Activated naive CD8-positive, alpha-beta T cell treated with anti-CD3 and anti-CD28 coated beads, Interleukin-2, amount 50 U/mL, for 24 hours (primary cell): ENCODE data around the gene TEX29.
A peak's percentile ranks its signal among the peaks of the same experiment; 100 is the strongest.

ENCODE experiments used
- ATAC-seq: fragments of 150-1000 bp; cut with Tn5 transposase; one replicate; pipeline ENCODE4 v1.10.0; 2021
- DNase-seq: peaks from one replicate; pipeline ENCODE4 v3.0.0; 2021
- H3K27ac Mint-ChIP-seq: one replicate; pipeline ENCODE4 v1.8.0; 2021; ENCODE audit warnings: mild to moderate bottlenecking, mixed read lengths
- H3K27me3 Mint-ChIP-seq: one replicate; pipeline ENCODE4 v1.8.0; 2021; ENCODE audit warnings: mixed read lengths
- H3K36me3 Mint-ChIP-seq: one replicate; pipeline ENCODE4 v1.8.0; 2021; ENCODE audit warnings: low read depth, mixed read lengths
- H3K4me1 Mint-ChIP-seq: one replicate; pipeline ENCODE4 v1.8.0; 2021; ENCODE audit warnings: mixed read lengths
- H3K4me3 Mint-ChIP-seq: one replicate; pipeline ENCODE4 v1.8.0; 2021; ENCODE audit warnings: mild to moderate bottlenecking, moderate library complexity, mixed read lengths
- H3K9me3 Mint-ChIP-seq: one replicate; pipeline ENCODE4 v1.8.0; 2021; ENCODE audit warnings: mixed read lengths

The TEX29 gene

DNA sequence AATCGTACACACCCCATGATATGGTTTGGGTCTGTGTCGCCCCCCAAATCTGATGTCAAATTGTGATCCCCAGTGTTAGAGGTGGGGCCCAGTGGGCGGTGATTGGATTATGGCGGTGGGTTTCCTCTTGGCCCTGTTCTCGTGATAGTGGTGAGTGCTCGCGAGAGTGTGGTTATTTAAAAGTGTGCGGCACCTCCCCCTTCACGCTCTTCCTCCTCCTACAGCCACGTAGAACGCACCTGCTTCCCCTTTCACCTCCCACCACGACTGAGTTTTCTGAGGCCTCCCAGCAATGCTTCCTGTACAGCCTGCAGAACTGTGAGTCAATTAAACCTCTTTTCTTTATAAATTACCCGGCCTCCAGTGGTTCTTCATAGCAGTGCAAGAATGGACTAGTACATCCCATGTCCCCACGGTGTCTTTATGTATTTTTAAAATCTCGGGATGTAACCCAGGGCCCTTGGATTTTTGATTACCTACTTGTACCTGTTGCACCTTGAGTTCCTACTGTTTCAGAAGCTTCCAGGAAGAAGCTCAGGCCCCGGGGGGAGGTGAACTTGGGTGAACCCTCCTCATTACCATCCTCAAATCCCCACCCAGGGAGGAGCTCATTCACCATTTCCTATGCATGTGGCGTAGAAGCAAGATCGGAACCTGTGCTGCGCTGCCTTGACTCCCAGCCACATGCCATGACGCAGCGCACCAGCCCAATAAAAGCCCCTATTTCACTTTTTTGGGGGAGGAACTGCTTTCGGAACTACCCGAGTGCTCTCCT lies 52.4 kb downstream of the TEX29 start:
- ATAC-seq (peak; percentile 45), DNase-seq (no peak)
- peak overlapping the region; percentile 48 for H3K4me3 Mint-ChIP-seq
- H3K9me3 Mint-ChIP-seq, result no peaks in the 10 kb centered on the region
- no peaks in the 10 kb centered on the region for H3K4me1 Mint-ChIP-seq
- no peaks in the 10 kb centered on the region for H3K36me3 Mint-ChIP-seq
- no peaks in the 10 kb centered on the region for H3K27me3 Mint-ChIP-seq
- H3K27ac Mint-ChIP-seq, result no peak overlapping the region

DNA sequence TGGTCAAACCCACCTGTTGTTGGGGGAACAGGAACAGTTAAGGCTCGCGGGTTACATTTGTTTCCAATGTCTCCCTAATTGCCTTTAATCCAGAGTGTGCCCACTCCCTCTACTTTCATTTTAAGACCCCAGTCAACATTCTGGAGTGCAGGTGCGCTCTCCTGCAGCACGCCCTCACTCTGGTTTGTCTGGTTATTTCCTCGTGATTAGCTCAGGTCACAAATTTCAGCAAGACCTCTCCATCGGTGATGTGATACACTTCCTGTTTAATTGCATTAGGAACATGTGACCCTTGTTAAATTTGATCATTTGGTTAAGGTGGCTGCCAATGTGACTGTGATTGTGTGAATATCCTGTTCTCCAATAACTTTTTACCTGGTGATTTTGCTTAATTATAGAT lies 53.0 kb downstream of the TEX29 start:
- Mint-ChIP-seq H3K36me3 (no peaks in the 10 kb centered on the region), H3K4me3 (peak overlapping the region; percentile 48), H3K9me3 (no peaks in the 10 kb centered on the region), H3K27me3 (no peaks in the 10 kb centered on the region), H3K27ac (no peak overlapping the region), H3K4me1 (no peaks in the 10 kb centered on the region)
- no peak for ATAC-seq
- no peak for DNase-seq

- H3K9me3 Mint-ChIP-seq, result no peaks in the 10 kb centered on the region
- no peaks in the 10 kb centered on the region for H3K36me3 Mint-ChIP-seq
- H3K4me3 Mint-ChIP-seq, result no peak overlapping the region
- ATAC-seq (no peak), DNase-seq (no peak)
- H3K4me1 Mint-ChIP-seq, result peaks cover 16% of the 10 kb centered on the region
- H3K27me3 Mint-ChIP-seq, result no peaks in the 10 kb centered on the region
- no peak overlapping the region for H3K27ac Mint-ChIP-seq
These were observed 60.0 kb downstream of the TEX29 start for GRCh38 chr13:111380431-111380830.

DNA sequence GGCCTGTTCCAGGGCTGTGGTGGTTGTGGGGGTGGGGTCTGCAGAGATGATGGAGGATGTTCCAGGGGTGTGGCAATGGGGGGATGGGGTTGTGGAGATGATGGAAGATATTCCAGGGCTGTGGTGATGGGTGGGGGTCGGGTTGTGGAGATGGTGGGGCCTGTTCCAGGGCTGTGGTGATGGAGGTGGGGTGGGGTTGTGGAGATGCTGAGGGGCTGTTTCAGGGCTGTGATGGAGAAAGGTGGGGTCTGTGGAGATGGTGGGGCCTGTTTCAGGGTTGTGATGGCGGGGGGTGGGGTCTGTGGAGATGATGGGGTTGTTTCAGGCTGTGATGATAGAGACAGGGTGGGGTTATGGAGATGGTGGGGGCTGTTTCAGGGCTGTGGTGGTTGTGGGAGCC lies 62.0 kb downstream of the TEX29 start:
- no peaks in the 10 kb centered on the region for H3K27me3 Mint-ChIP-seq
- DNase-seq, result no peak

DNA sequence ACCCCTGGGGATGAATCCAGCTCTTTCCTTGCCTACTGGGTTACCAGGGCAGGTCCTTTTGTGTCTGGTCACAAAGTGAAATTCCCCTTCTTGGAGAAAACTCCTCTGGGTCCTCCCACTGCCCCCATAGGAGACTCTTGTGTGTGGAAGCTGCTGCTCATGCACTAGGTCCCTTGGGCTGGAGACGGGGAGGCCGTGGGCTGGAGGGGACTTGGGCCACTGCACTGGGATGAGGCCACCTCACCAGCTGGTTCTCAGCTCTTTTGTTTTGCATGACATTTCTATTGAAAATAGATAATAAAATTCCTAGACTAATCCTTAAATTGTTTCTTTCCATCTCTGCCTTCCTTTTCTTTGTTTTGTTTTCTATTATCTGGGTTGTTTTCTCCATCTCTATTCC lies 62.4 kb downstream of the TEX29 start:
- no peak overlapping the region for H3K4me3 Mint-ChIP-seq
- H3K9me3 Mint-ChIP-seq, result no peaks in the 10 kb centered on the region
- H3K36me3 Mint-ChIP-seq, result no peaks in the 10 kb centered on the region
- DNase-seq (no peak), ATAC-seq (no peak)
- H3K27ac Mint-ChIP-seq, result no peak overlapping the region
- no peaks in the 10 kb centered on the region for H3K27me3 Mint-ChIP-seq
- H3K4me1 Mint-ChIP-seq, result peaks cover 25% of the 10 kb centered on the region

More for the DNA sequence above, 62.0 kb downstream of the TEX29 start:
- Mint-ChIP-seq H3K4me1 (peaks cover 20% of the 10 kb centered on the region), H3K9me3 (no peaks in the 10 kb centered on the region), H3K36me3 (no peaks in the 10 kb centered on the region), H3K4me3 (no peak overlapping the region), H3K27ac (no peak overlapping the region)
- no peak for ATAC-seq

DNA sequence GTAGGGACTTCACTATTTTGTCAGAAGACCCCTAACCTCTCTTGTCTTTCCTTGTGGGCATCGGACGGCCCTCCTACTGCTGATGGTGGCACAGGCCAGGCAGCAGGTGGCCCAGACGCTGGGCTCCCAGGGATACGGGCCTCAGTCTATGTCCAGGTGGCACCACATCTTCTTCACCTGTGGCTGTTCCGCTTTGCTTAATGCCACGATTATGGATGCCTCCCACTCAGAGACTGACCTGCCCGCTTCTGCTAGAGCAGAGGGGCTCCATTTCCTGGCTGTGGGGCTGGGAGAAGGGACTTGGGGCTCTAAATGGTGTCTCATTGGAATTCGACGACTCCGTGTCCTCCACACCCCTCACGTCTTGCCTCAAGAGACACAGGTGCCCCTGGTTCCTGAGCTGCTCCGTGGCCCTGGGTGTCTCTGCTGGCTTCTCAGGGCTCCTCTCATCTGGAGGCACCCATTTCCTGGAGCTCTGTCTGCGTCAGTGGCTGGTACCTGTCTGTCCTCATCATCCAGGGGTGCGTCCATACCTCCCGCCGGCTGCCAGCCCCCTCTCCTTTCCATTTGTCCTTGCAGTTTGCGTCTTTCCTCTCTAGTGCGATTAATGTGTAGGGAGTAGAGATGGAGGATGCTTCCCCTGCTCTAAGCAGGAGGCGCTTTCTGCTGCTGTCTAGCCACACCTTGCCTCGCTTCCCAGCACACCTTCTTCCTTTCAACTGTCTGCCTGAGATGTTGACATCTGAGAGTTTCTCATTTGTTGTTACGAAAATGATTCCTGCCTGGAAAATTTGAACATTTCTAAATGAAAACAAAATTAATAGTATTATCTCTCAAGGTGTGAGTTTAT lies 63.4 kb downstream of the TEX29 start:
- DNase-seq, result no peak
- Mint-ChIP-seq H3K4me1 (peaks cover 28% of the 10 kb centered on the region), H3K27me3 (no peaks in the 10 kb centered on the region), H3K36me3 (no peaks in the 10 kb centered on the region), H3K4me3 (no peak overlapping the region), H3K9me3 (no peaks in the 10 kb centered on the region), H3K27ac (no peak overlapping the region)
- ATAC-seq, result no peak

GRCh38 chr13:111384441-111385182 lies 64.2 kb downstream of the TEX29 start:
- no peak overlapping the region for H3K4me3 Mint-ChIP-seq
- H3K36me3 Mint-ChIP-seq, result no peaks in the 10 kb centered on the region
- peak overlapping the region; percentile 6 for H3K27ac Mint-ChIP-seq

GRCh38 chr13:111385183-111385857 lies 64.9 kb downstream of the TEX29 start:
- Mint-ChIP-seq H3K27ac (no peak overlapping the region), H3K27me3 (no peaks in the 10 kb centered on the region), H3K4me1 (peaks cover 33% of the 10 kb centered on the region), H3K36me3 (no peaks in the 10 kb centered on the region), H3K9me3 (no peaks in the 10 kb centered on the region), H3K4me3 (no peak overlapping the region)
- DNase-seq (no peak), ATAC-seq (no peak)

More at GRCh38 chr13:111384441-111385182, 64.2 kb downstream of the TEX29 start:
- H3K9me3 Mint-ChIP-seq, result no peaks in the 10 kb centered on the region
- peaks cover 33% of the 10 kb centered on the region for H3K4me1 Mint-ChIP-seq
- ATAC-seq, result peak; percentile 20
- no peaks in the 10 kb centered on the region for H3K27me3 Mint-ChIP-seq
- DNase-seq, result peak; percentile 11

DNA sequence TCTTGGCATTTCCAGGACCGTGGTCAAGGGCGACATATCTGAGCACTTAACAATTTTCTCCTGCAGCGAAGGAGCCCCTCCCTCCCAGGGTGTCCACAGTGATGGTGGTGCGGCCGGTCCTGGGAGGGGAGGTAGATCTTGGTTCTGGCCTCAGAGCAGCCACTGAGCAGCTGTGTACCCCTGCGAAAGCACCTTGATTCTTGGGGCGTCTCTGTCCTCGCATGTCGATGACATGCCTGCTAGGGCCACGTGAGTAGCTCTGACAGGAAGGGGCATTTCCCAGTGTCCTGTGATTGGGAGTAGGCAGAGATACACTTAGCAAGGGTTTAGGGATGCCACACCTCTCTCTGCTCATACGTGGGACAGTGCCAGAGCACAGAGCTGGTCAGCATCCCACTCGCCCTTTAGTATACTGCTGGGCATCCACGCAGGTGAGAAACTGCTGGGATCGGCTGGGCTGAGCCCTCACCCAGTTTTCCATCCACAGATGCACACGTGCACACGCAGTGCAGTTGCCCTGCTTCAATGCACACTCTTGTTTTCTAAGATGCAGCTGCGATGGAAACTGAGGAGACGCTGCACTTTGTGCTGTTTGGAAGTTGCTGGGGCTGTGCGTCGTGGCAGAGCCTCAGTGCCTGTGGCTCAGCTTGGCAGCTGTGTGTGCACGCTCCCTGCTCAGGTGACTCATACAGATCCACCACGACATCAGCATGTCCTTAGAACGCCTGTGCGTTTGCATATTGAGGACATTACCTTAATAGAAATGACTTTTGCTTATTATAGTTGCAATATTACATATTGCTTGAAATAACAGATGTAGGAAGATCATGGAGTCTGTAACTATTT lies 66.8 kb downstream of the TEX29 start:
- H3K27ac Mint-ChIP-seq, result no peak overlapping the region
- no peak overlapping the region for H3K4me3 Mint-ChIP-seq

DNA sequence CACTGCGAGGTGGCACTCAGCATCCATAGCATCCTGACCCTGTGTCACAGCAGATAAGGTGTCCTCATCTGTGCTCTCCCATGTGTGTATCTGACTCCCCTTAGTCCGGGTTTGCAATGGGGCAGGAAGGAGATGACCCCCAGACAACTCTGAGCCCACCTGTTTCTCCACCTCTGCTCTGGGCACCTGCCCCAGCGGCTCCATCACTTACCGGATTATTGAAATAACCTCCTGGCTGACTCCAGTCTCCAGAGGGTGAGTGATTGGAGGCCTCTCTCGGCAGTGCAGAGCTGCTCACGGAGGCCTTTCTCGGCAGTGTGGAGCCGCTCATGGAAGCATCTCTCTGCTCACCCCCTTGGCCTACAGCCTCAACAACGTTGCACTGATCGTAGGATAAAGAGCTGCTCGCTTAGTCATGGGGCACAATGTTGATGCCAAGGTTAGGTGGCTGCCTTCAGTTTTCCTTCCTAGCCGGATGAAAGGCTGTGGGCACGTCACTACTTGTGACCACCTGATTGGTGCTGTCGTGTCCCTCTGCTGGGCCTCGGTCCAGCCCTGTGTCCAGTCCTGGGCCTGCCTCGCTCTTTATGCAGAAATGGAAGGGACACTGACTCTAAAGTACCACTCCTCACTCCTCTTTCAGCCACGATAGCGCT lies 67.6 kb downstream of the TEX29 start:
- ATAC-seq (no peak), DNase-seq (no peak)
- Mint-ChIP-seq H3K27me3 (no peaks in the 10 kb centered on the region), H3K27ac (no peak overlapping the region), H3K9me3 (no peaks in the 10 kb centered on the region), H3K4me1 (peaks cover 33% of the 10 kb centered on the region), H3K36me3 (no peaks in the 10 kb centered on the region), H3K4me3 (no peak overlapping the region)

More for the DNA sequence above, 66.8 kb downstream of the TEX29 start:
- peak; percentile 31 for ATAC-seq
- no peaks in the 10 kb centered on the region for H3K9me3 Mint-ChIP-seq
- H3K4me1 Mint-ChIP-seq, result peaks cover 33% of the 10 kb centered on the region
- H3K27me3 Mint-ChIP-seq, result no peaks in the 10 kb centered on the region
- H3K36me3 Mint-ChIP-seq, result no peaks in the 10 kb centered on the region
- DNase-seq, result no peak

DNA sequence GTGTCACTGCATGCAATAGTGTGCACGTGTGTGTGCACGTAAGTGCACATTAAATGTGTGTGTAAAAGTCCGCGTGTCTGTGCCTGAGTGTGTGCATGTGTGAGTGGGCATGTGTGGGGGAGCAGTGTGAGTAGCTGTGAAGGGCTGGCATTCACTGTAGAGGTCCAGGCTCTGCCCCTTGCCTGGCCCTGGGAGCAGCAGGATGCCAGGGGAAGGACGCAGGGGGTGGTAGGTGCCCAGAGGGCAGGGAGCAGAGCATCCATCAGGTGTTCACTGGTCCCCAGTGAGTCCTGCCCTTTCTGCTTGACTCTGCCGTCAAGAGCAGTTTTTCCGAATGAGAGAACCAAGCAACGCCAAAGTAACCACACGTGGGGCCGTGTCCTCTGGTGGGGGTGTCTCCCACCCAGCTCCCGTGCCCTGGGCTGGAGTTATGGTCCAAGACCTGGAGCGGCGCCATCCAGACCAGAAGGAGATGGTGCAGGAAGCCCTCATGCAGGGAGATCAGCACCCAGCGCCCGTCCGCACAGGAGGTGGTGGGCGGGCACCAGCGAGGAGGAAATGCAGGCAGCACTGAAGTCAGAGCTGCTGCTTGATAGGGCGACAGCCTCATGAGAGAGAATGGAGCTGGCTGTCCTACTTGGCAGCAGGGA lies 68.5 kb downstream of the TEX29 start:
- Mint-ChIP-seq H3K27me3 (no peaks in the 10 kb centered on the region), H3K27ac (peak overlapping the region; percentile 3), H3K9me3 (no peaks in the 10 kb centered on the region), H3K36me3 (no peaks in the 10 kb centered on the region), H3K4me1 (peaks cover 30% of the 10 kb centered on the region), H3K4me3 (no peak overlapping the region)
- ATAC-seq (peak; percentile 42), DNase-seq (peak; percentile 30)

- no peak for DNase-seq
- ATAC-seq, result no peak
- Mint-ChIP-seq H3K4me3 (no peak overlapping the region), H3K4me1 (peaks cover 21% of the 10 kb centered on the region), H3K27me3 (no peaks in the 10 kb centered on the region), H3K9me3 (no peaks in the 10 kb centered on the region), H3K36me3 (no peaks in the 10 kb centered on the region), H3K27ac (no peak overlapping the region)
These were observed 69.4 kb downstream of the TEX29 start for GRCh38 chr13:111389621-111390521.
